WTC11 (cell line): ENCODE data around the gene TMEM245. TPM values are rescaled to one million over a fixed set of nuclear protein-coding genes. Genes with fewer than 3 reads are reported as not detected.

ENCODE experiments used
- ATAC-seq: fragments of 200-7000 bp; cut with Tn5 transposase; 2 replicates; pipeline ENCODE4 v1.10.0; 2021; ENCODE audit warnings: mild to moderate bottlenecking, moderate library complexity
- CTCF ChIA-PET: fragments of 300-600 bp; sonication (Branson Sonifier 250); formaldehyde crosslinking; loops from one replicate; lab custom pipeline; 2021; ENCODE audit warnings: antibody characterized with exemption; lab: Charles Lee
- POLR2A ChIA-PET: fragments of 350-600 bp; sonication (Branson Sonifier 250); formaldehyde crosslinking; loops from one replicate; lab custom pipeline; 2021; ENCODE audit warnings: antibody characterized with exemption; lab: Charles Lee
- DNase-seq: peaks from one replicate; pipeline ENCODE4 v3.0.0; 2021; ENCODE audit warnings: low spot score
- H3K27ac Mint-ChIP-seq: 2 replicates; pipeline ENCODE4 v1.8.0; 2021; ENCODE audit warnings: mixed read lengths
- H3K27me3 Mint-ChIP-seq: 2 replicates; pipeline ENCODE4 v1.8.0; 2021; ENCODE audit warnings: low read depth, mild to moderate bottlenecking, moderate library complexity, mixed read lengths
- H3K36me3 Mint-ChIP-seq: 2 replicates; pipeline ENCODE4 v1.8.0; 2021; ENCODE audit warnings: mixed read lengths
- H3K4me1 Mint-ChIP-seq: 2 replicates; pipeline ENCODE4 v1.8.0; 2022; ENCODE audit warnings: mixed read lengths
- H3K4me3 Mint-ChIP-seq: 2 replicates; pipeline ENCODE4 v1.8.0; 2021; ENCODE audit warnings: mild to moderate bottlenecking, moderate library complexity, mixed read lengths
- H3K9me3 Mint-ChIP-seq: 2 replicates; pipeline ENCODE4 v1.8.0; 2021; ENCODE audit warnings: mixed read lengths
- ATF1 ChIP-seq: sonication (generic); formaldehyde crosslinking; IDR thresholded peaks from 2 replicates; pipeline ENCODE4 v1.8.1; 2023; ENCODE audit warnings: mild to moderate bottlenecking, moderate library complexity, missing genetic modification reagents
- CREM ChIP-seq: sonication (generic); formaldehyde crosslinking; IDR thresholded peaks from 2 replicates; pipeline ENCODE4 v1.8.1; 2022; ENCODE audit warnings: mild to moderate bottlenecking, missing genetic modification reagents, moderate library complexity
- EMX1 ChIP-seq: fragments of 250-450 bp; sonication (Bioruptor Pico); IDR thresholded peaks from 2 replicates; pipeline ENCODE4 v1.8.0; 2021; ENCODE audit warnings: mild to moderate bottlenecking
- GABPB1 ChIP-seq: sonication (generic); formaldehyde crosslinking; IDR thresholded peaks from 2 replicates; pipeline ENCODE4 v1.8.1; 2023; ENCODE audit warnings: mild to moderate bottlenecking, missing genetic modification reagents
- GTF2I ChIP-seq: fragments of 250-450 bp; sonication (Bioruptor Pico); conservative IDR thresholded peaks from 2 replicates; pipeline ENCODE4 v1.4.0; 2021; ENCODE audit warnings: mild to moderate bottlenecking
- MYBL2 ChIP-seq: sonication (generic); formaldehyde crosslinking; IDR thresholded peaks from 2 replicates; pipeline ENCODE4 v1.8.1; 2023; ENCODE audit warnings: mild to moderate bottlenecking, moderate library complexity, missing genetic modification reagents
- TCF7 ChIP-seq: sonication (generic); formaldehyde crosslinking; IDR thresholded peaks from 2 replicates; pipeline ENCODE4 v1.8.0; 2022; ENCODE audit warnings: mild to moderate bottlenecking, low read depth, missing genetic modification reagents, moderate library complexity
- TEAD4 ChIP-seq: sonication (generic); formaldehyde crosslinking; IDR thresholded peaks from 2 replicates; pipeline ENCODE4 v1.8.0; 2022; ENCODE audit warnings: mild to moderate bottlenecking, missing genetic modification reagents
- ZBTB21 ChIP-seq: sonication (generic); formaldehyde crosslinking; IDR thresholded peaks from 2 replicates; pipeline ENCODE4 v1.8.1; 2023; ENCODE audit warnings: mild to moderate bottlenecking, missing genetic modification reagents, borderline replicate concordance
- ZNF219 ChIP-seq: sonication (generic); formaldehyde crosslinking; IDR thresholded peaks from 2 replicates; pipeline ENCODE4 v1.8.0; 2023; ENCODE audit warnings: missing genetic modification reagents, mild to moderate bottlenecking, borderline replicate concordance
- total RNA-seq: library from RNA; stranded (reverse); gene quantifications from 3 replicates; pipeline ENCODE4 v1.2.3, GENCODE V29; 2021
- TF ChIP-seq, protein P1 (sequence below): sonication (generic); formaldehyde crosslinking; IDR thresholded peaks from 2 replicates; pipeline ENCODE4 v1.8.0; 2022; ENCODE audit warnings: mild to moderate bottlenecking, missing genetic modification reagents
- TF ChIP-seq, protein P2 (sequence below): sonication (generic); formaldehyde crosslinking; IDR thresholded peaks from 2 replicates; pipeline ENCODE4 v1.8.1; 2023; ENCODE audit warnings: mild to moderate bottlenecking, missing genetic modification reagents
- TF ChIP-seq, protein P3 (sequence below): sonication (generic); formaldehyde crosslinking; IDR thresholded peaks from 2 replicates; pipeline ENCODE4 v1.8.1; 2022; ENCODE audit warnings: mild to moderate bottlenecking, missing genetic modification reagents, moderate library complexity, borderline replicate concordance
- TF ChIP-seq, protein P4 (sequence below): sonication (generic); formaldehyde crosslinking; IDR thresholded peaks from 2 replicates; pipeline ENCODE4 v1.8.0; 2022; ENCODE audit warnings: mild to moderate bottlenecking, missing genetic modification reagents
- TF ChIP-seq, protein P5 (sequence below): sonication (generic); formaldehyde crosslinking; IDR thresholded peaks from 2 replicates; pipeline ENCODE4 v1.8.1; 2022; ENCODE audit warnings: low read depth, missing genetic modification reagents, borderline replicate concordance
- TF ChIP-seq, protein P6 (sequence below): fragments of 250-450 bp; sonication (Bioruptor Pico); IDR thresholded peaks from 2 replicates; pipeline ENCODE4 v1.9.0; 2021; ENCODE audit warnings: moderate library complexity, mild to moderate bottlenecking, inconsistent platforms, borderline replicate concordance
- TF ChIP-seq, protein P7 (sequence below): sonication (generic); formaldehyde crosslinking; IDR thresholded peaks from 2 replicates; pipeline ENCODE4 v1.8.1; 2023; ENCODE audit warnings: mild to moderate bottlenecking, missing genetic modification reagents, borderline replicate concordance
- TF ChIP-seq, protein P8 (sequence below): fragments of 250-450 bp; sonication (Bioruptor Pico); IDR thresholded peaks from 2 replicates; pipeline ENCODE4 v1.9.0; 2021; ENCODE audit warnings: mild to moderate bottlenecking
- TF ChIP-seq, protein P9 (sequence below): sonication (generic); formaldehyde crosslinking; IDR thresholded peaks from 2 replicates; pipeline ENCODE4 v1.8.1; 2022; ENCODE audit warnings: missing genetic modification reagents, borderline replicate concordance

The TMEM245 gene
- total RNA-seq, 1 experiment from 2014 or later = 40.8 TPM

DNA sequence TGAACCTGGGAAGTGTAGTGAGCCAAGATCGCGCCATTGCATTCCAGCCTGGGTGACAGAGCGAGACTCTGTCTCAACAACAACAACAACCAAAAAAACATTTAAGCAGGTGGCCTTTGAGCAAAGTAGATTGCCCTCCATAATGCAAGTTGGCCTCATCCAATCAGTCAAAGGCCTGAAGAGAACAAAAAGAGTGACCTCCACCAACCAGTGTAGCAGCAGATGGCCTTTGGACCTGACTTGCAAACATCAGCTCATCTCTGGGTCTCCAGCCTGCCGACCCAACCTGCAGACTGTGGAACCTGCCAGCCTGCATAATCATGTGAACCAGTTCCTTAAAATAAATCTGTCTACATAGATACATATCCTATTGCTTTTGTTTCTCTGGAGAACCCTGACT, 39.8 kb upstream of the TMEM245 start:
- H3K27ac Mint-ChIP-seq = no peak overlapping the region
- peaks cover 5% of the 10 kb centered on the region for H3K27me3 Mint-ChIP-seq
- POLR2A ChIA-PET = no interaction called here
- ATAC-seq (no peak), DNase-seq (no peak)
- H3K4me3 Mint-ChIP-seq = no peak overlapping the region
- no peaks in the 10 kb centered on the region; the same call in 1 of the 2 replicates for H3K36me3 Mint-ChIP-seq
- CTCF ChIA-PET = no interaction called here
- no peaks in the 10 kb centered on the region for H3K4me1 Mint-ChIP-seq
- peaks cover 7% of the 10 kb centered on the region for H3K9me3 Mint-ChIP-seq
- TF ChIP-seq, protein P1, sequence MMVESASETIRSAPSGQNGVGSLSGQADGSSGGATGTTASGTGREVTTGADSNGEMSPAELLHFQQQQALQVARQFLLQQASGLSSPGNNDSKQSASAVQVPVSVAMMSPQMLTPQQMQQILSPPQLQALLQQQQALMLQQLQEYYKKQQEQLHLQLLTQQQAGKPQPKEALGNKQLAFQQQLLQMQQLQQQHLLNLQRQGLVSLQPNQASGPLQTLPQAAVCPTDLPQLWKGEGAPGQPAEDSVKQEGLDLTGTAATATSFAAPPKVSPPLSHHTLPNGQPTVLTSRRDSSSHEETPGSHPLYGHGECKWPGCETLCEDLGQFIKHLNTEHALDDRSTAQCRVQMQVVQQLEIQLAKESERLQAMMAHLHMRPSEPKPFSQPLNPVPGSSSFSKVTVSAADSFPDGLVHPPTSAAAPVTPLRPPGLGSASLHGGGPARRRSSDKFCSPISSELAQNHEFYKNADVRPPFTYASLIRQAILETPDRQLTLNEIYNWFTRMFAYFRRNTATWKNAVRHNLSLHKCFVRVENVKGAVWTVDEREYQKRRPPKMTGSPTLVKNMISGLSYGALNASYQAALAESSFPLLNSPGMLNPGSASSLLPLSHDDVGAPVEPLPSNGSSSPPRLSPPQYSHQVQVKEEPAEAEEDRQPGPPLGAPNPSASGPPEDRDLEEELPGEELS (CRISPR knock-in tag) = no peak
- TF ChIP-seq, protein P2, sequence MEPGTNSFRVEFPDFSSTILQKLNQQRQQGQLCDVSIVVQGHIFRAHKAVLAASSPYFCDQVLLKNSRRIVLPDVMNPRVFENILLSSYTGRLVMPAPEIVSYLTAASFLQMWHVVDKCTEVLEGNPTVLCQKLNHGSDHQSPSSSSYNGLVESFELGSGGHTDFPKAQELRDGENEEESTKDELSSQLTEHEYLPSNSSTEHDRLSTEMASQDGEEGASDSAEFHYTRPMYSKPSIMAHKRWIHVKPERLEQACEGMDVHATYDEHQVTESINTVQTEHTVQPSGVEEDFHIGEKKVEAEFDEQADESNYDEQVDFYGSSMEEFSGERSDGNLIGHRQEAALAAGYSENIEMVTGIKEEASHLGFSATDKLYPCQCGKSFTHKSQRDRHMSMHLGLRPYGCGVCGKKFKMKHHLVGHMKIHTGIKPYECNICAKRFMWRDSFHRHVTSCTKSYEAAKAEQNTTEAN (CRISPR knock-in tag) = no peak
- TF ChIP-seq MYBL2 (CRISPR knock-in tag) = no peak
- TF ChIP-seq, protein P3, sequence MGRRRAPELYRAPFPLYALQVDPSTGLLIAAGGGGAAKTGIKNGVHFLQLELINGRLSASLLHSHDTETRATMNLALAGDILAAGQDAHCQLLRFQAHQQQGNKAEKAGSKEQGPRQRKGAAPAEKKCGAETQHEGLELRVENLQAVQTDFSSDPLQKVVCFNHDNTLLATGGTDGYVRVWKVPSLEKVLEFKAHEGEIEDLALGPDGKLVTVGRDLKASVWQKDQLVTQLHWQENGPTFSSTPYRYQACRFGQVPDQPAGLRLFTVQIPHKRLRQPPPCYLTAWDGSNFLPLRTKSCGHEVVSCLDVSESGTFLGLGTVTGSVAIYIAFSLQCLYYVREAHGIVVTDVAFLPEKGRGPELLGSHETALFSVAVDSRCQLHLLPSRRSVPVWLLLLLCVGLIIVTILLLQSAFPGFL (CRISPR knock-in tag) = no peak
- no peak for TF ChIP-seq ATF1 (CRISPR knock-in tag)
- TF ChIP-seq, protein P4, sequence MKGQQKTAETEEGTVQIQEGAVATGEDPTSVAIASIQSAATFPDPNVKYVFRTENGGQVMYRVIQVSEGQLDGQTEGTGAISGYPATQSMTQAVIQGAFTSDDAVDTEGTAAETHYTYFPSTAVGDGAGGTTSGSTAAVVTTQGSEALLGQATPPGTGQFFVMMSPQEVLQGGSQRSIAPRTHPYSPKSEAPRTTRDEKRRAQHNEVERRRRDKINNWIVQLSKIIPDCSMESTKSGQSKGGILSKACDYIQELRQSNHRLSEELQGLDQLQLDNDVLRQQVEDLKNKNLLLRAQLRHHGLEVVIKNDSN (CRISPR knock-in tag) = no peak
- TF ChIP-seq, protein P5, sequence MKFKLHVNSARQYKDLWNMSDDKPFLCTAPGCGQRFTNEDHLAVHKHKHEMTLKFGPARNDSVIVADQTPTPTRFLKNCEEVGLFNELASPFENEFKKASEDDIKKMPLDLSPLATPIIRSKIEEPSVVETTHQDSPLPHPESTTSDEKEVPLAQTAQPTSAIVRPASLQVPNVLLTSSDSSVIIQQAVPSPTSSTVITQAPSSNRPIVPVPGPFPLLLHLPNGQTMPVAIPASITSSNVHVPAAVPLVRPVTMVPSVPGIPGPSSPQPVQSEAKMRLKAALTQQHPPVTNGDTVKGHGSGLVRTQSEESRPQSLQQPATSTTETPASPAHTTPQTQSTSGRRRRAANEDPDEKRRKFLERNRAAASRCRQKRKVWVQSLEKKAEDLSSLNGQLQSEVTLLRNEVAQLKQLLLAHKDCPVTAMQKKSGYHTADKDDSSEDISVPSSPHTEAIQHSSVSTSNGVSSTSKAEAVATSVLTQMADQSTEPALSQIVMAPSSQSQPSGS (CRISPR knock-in tag) = no peak
- TF ChIP-seq, protein P6, sequence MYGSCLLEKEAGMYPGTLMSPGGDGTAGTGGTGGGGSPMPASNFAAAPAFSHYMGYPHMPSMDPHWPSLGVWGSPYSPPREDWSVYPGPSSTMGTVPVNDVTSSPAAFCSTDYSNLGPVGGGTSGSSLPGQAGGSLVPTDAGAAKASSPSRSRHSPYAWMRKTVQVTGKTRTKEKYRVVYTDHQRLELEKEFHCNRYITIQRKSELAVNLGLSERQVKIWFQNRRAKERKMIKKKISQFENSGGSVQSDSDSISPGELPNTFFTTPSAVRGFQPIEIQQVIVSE (CRISPR knock-in tag) = no peak
- TF ChIP-seq TEAD4 (CRISPR knock-in tag) = no peak
- TF ChIP-seq, protein P7, sequence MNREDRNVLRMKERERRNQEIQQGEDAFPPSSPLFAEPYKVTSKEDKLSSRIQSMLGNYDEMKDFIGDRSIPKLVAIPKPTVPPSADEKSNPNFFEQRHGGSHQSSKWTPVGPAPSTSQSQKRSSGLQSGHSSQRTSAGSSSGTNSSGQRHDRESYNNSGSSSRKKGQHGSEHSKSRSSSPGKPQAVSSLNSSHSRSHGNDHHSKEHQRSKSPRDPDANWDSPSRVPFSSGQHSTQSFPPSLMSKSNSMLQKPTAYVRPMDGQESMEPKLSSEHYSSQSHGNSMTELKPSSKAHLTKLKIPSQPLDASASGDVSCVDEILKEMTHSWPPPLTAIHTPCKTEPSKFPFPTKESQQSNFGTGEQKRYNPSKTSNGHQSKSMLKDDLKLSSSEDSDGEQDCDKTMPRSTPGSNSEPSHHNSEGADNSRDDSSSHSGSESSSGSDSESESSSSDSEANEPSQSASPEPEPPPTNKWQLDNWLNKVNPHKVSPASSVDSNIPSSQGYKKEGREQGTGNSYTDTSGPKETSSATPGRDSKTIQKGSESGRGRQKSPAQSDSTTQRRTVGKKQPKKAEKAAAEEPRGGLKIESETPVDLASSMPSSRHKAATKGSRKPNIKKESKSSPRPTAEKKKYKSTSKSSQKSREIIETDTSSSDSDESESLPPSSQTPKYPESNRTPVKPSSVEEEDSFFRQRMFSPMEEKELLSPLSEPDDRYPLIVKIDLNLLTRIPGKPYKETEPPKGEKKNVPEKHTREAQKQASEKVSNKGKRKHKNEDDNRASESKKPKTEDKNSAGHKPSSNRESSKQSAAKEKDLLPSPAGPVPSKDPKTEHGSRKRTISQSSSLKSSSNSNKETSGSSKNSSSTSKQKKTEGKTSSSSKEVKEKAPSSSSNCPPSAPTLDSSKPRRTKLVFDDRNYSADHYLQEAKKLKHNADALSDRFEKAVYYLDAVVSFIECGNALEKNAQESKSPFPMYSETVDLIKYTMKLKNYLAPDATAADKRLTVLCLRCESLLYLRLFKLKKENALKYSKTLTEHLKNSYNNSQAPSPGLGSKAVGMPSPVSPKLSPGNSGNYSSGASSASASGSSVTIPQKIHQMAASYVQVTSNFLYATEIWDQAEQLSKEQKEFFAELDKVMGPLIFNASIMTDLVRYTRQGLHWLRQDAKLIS = no peak
- TF ChIP-seq ZBTB21 (CRISPR knock-in tag) = no peak
- TF ChIP-seq ZNF219 (CRISPR knock-in tag) = no peak
- TF ChIP-seq GTF2I (CRISPR knock-in tag) = no peak
- no peak for TF ChIP-seq GABPB1 (CRISPR knock-in tag)
- TF ChIP-seq, protein P8, sequence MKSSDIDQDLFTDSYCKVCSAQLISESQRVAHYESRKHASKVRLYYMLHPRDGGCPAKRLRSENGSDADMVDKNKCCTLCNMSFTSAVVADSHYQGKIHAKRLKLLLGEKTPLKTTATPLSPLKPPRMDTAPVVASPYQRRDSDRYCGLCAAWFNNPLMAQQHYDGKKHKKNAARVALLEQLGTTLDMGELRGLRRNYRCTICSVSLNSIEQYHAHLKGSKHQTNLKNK = no peak
- no peak for TF ChIP-seq TCF7 (CRISPR knock-in tag)
- TF ChIP-seq, protein P9, sequence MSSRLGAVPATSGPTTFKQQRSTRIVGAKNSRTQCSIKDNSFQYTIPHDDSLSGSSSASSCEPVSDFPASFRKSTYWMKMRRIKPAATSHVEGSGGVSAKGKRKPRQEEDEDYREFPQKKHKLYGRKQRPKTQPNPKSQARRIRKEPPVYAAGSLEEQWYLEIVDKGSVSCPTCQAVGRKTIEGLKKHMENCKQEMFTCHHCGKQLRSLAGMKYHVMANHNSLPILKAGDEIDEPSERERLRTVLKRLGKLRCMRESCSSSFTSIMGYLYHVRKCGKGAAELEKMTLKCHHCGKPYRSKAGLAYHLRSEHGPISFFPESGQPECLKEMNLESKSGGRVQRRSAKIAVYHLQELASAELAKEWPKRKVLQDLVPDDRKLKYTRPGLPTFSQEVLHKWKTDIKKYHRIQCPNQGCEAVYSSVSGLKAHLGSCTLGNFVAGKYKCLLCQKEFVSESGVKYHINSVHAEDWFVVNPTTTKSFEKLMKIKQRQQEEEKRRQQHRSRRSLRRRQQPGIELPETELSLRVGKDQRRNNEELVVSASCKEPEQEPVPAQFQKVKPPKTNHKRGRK = no peak
- TF ChIP-seq EMX1 = no peak
- TF ChIP-seq CREM = no peak
